GM12878 (cell line): Measurements from ENCODE around the gene ZFAND2B. TPM values are rescaled to one million over a fixed set of nuclear protein-coding genes. Genes with fewer than 3 reads are reported as not detected.

Experiments used
- ATAC-seq: fragments of 200-7000 bp; cut with Tn5 transposase; 3 replicates; pipeline ENCODE4 v1.9.1; 2020; ENCODE audit warnings: mild to moderate bottlenecking, moderate library complexity
- BruUV-seq: library from RNA; stranded (reverse); fragments of 400-500 nt; replicated peaks from 2 replicates; lab custom pipeline; 2021; lab: Mats Ljungman, UMichigan
- CTCF ChIA-PET: fragments of 300-600 bp; sonication (Branson Sonifier 250); formaldehyde crosslinking; extraction: SDS; loops from one replicate; lab custom pipeline; 2021; ENCODE audit warnings: inconsistent platforms; lab: Yijun Ruan, JAX
- POLR2A ChIA-PET: fragments of 350-600 bp; formaldehyde crosslinking; extraction: SDS; loops from one replicate; lab custom pipeline; 2021; ENCODE audit warnings: inconsistent platforms; lab: Charles Lee
- RAD21 ChIA-PET: fragments of 300-600 bp; sonication (Branson Sonifier 250); formaldehyde crosslinking; loops from one replicate; lab custom pipeline; 2023; ENCODE audit warnings: antibody characterized with exemption; ENCODE audit not compliant: unreplicated experiment; lab: Charles Lee
- SMC1A ChIA-PET: fragments of 300-600 bp; sonication (Branson Sonifier 250); formaldehyde crosslinking; loops from one replicate; lab custom pipeline; 2023; ENCODE audit not compliant: unreplicated experiment, uncharacterized antibody; lab: Charles Lee
- DNase-seq: peaks from one replicate; pipeline ENCODE4 v3.0.0-alpha.2; 2011; ENCODE audit warnings: low read depth, low spot score
- FAIRE-seq: peaks from 3 replicates; lab custom pipeline; 2011; peaks lifted over from hg19 to GRCh38; lab: Jason Lieb, UNC
- H2AFZ ChIP-seq: 2 replicates; pipeline ENCODE4 v1.6.0; 2011; ENCODE audit warnings: low read depth, low read length, control low read depth; ENCODE audit not compliant: control insufficient read depth
- H3K27ac ChIP-seq: 2 replicates; pipeline ENCODE4 v1.5.1; 2011; ENCODE audit warnings: control low read depth; ENCODE audit not compliant: control insufficient read depth, insufficient read depth
- H3K27me3 ChIP-seq, 2 experiments: replicated peaks in 1 of 2; 2 replicates each; pipeline versions ENCODE4 v1.6.0 to v1.6.1; 2011; ENCODE audit warnings: low read length in 1 of 2; ENCODE audit not compliant: control insufficient read depth in 2 of 2, insufficient read depth in 2 of 2
- H3K36me3 ChIP-seq, 2 experiments: 2 replicates each; pipeline ENCODE4 v1.5.1; 2011; ENCODE audit warnings: low read length in 1 of 2; ENCODE audit not compliant: control insufficient read depth in 2 of 2, insufficient read depth in 2 of 2
- H3K4me1 ChIP-seq: 2 replicates; pipeline ENCODE4 v1.6.1; 2011; ENCODE audit warnings: mild to moderate bottlenecking, low read length, moderate library complexity, mixed read lengths; ENCODE audit not compliant: control insufficient read depth, insufficient read depth
- H3K4me2 ChIP-seq: 2 replicates; pipeline ENCODE4 v1.6.0; 2011; ENCODE audit warnings: control low read depth; ENCODE audit not compliant: control insufficient read depth, insufficient read depth
- H3K4me3 ChIP-seq: fragments of 200-600 bp; sonication (generic); 2 replicates; pipeline ENCODE4 v1.5.1; 2016
- H3K79me2 ChIP-seq: 2 replicates; pipeline ENCODE4 v1.6.0; 2011; ENCODE audit warnings: low read length; ENCODE audit not compliant: control insufficient read depth, insufficient read depth
- H3K9ac ChIP-seq: 2 replicates; pipeline ENCODE4 v1.8.0; 2011; ENCODE audit warnings: low read length, control low read depth, mixed read lengths; ENCODE audit not compliant: control insufficient read depth, insufficient read depth
- H3K9me3 ChIP-seq: replicated peaks from 3 replicates; pipeline ENCODE4 v1.5.1; 2011; ENCODE audit warnings: mild to moderate bottlenecking, low read length; ENCODE audit not compliant: control insufficient read depth, insufficient read depth
- H4K20me1 ChIP-seq: 2 replicates; pipeline ENCODE4 v1.6.0; 2011; ENCODE audit not compliant: control insufficient read depth, insufficient read depth
- CHD1 ChIP-seq: IDR thresholded peaks from 2 replicates; pipeline ENCODE4 v1.6.1; 2012; ENCODE audit warnings: low read depth, low read length, improper control_type of control experiment
- CUX1 ChIP-seq: IDR thresholded peaks from 2 replicates; pipeline ENCODE4 v1.6.1; 2012; ENCODE audit warnings: improper control_type of control experiment, low read depth, low read length; ENCODE audit not compliant: insufficient replicate concordance
- SRF ChIP-seq, 2 experiments: IDR thresholded peaks; 2 replicates each; pipeline ENCODE4 v1.6.1; 2011; ENCODE audit warnings: low read depth in 2 of 2, low read length in 2 of 2, mild to moderate bottlenecking in 1 of 2, moderate library complexity in 1 of 2
- ZBTB4 ChIP-seq: fragments of 450-650 bp; formaldehyde crosslinking; IDR thresholded peaks from 2 replicates; pipeline ENCODE4 v1.4.0; 2022; ENCODE audit warnings: mild to moderate bottlenecking, moderate library complexity
- WGBS: methylation state at CpG from one replicate; pipeline ENCODE4 v1.1.6; 2016; ENCODE audit warnings: low lambda C conversion rate; ENCODE audit not compliant: insufficient replicate concordance, insufficient coverage; ENCODE audit errors: missing lambda C conversion rate; 5-methylcytosine and 5-hydroxymethylcytosine counted together
- in situ Hi-C: fragments of 300-500 bp; cut with MboI; formaldehyde crosslinking; loops from 9 replicates; pipeline ENCODE4 v1.14.3; 2018; ENCODE audit warnings: mixed read lengths
- intact Hi-C: fragments of 100-400 bp; cut with micrococcal nuclease; formaldehyde crosslinking; loops from one replicate; pipeline ENCODE4 v1.14.2; 2022; ENCODE audit not compliant: unreplicated experiment
- polyA plus RNA-seq, 11 experiments: library from polyadenylated mRNA; depleted of rRNA in 4 of 11; unstranded in 6 of 11; stranded (reverse) in 5 of 11; fragments of >200 nt; fragmentation: Nextera tagmentation in 4 of 11; fragmentation: Illumina TruSeq in 1 of 11; extraction: Ambion mirVana in 4 of 11; extraction: Trizol in 1 of 11; gene quantifications; 1 replicate in 1 of 11; 2 replicates in 10 of 11; pipeline versions ENCODE4 v1.2.1 to v1.2.3, GENCODE V29; 2011 to 2016; ENCODE audit warnings: inconsistent platforms in 2 of 11, missing spikeins in 2 of 11, low read depth in 1 of 11
- total RNA-seq, 4 experiments: library from RNA; depleted of rRNA in 3 of 4; stranded (reverse); fragments of >200 nt in 3 of 4; fragmentation: Illumina TruSeq in 1 of 4; extraction: Trizol in 1 of 4; gene quantifications; 2 replicates each; pipeline versions ENCODE4 v1.2.1 to v1.2.3, GENCODE V29; 2013 to 2021

ZFAND2B gene
- total and polyA plus RNA-seq, 10 of the 15 experiments (the other 5 are each of a cell fraction or from before 2014, with no cell fraction given), result 5.4 to 28.1 (median 22.4) TPM

- POLR2A ChIA-PET, result interaction anchor here (0.5 to 4.0 kb wide), 3 partner anchors 18 to 33 kb away, joined by 4 to 25 read pairs (median 4); partner anchors contain the start of genes ANKZF1, ATG9A and CNPPD1
- Histone ChIP-seq H2AFZ (no peak overlapping the region), H3K4me3 (no peak overlapping the region), H4K20me1 (no peaks in the 10 kb centered on the region), H3K27ac (no peak overlapping the region), H3K9ac (no peak overlapping the region), H3K4me2 (no peak overlapping the region), H3K9me3 (no peaks in the 10 kb centered on the region), H3K4me1 (peaks cover 8% of the 10 kb centered on the region), H3K27me3 (no peaks in the 10 kb centered on the region), H3K36me3 (peaks cover 0 to 9% of the 10 kb centered on the region in 2 experiments; a peak in 3 of 4 replicates), H3K79me2 (no peaks in the 10 kb centered on the region; the same call in 1 of the 2 replicates)
- CTCF ChIA-PET, result interaction anchor here (0.6 to 2.2 kb wide), 4 partner anchors 38 to 86 kb away, joined by 3 to 13 read pairs (median 4); no protein-coding TSS in a partner anchor
- WGBS, result 61% methylated on average over 18 of the region's 18 CpGs
- no TSS peak for BruUV-seq
- no peak for FAIRE-seq
- in situ Hi-C loops (loop anchor here (5.0 kb wide), 1 partner anchor 37 kb away; the partner anchor contains the start of gene SLC23A3), intact Hi-C loops (loop anchor here (5.0 kb wide), 1 partner anchor 68 kb away; the partner anchor contains the start of gene DNAJB2)
- ATAC-seq, result no peak
- SMC1A ChIA-PET, result no interaction called here
- RAD21 ChIA-PET, result interaction anchor here (1.1 kb wide), 1 partner anchor 36 kb away, joined by 3 read pairs; no protein-coding TSS in a partner anchor
- no peak for DNase-seq
- TF ChIP-seq CUX1 (no peak), ZBTB4 (no peak), SRF (IDR thresholded peaks at IDR 0.05; ENCODE audit: low read depth in 2 of 2, low read length in 2 of 2) (no peak), CHD1 (no peak)
Measured at GRCh38 chr2:219209236-219210195, 2.9 kb downstream of the ZFAND2B start.
